T-helper 2 cell treated with Interferon-gamma antibody and Interleukin-4, amounts not matched to agents 100 ng/mL and 5 ng/mL, for 36 hours (primary cell): ENCODE data around the gene COL15A1. TPM values are rescaled to one million over a fixed set of nuclear protein-coding genes. Genes with fewer than 3 reads are reported as not detected.

Source experiments
- intact Hi-C: fragments of 100-400 bp; cut with micrococcal nuclease; formaldehyde crosslinking; loops from one replicate; pipeline ENCODE4 v1.15.1; 2023
- total RNA-seq: library from RNA; stranded (reverse); gene quantifications from 2 replicates; pipeline ENCODE4 v1.2.3, GENCODE V29; 2022

The COL15A1 gene
- total RNA-seq, 1 donor from 2014 or later: 0.20 TPM

- intact Hi-C loops: no loop called here
Measured at GRCh38 chr9:98992107-98992884, 48.6 kb downstream of the COL15A1 start.

GRCh38 chr9:98992885-98993569, 49.3 kb downstream of the COL15A1 start:
- intact Hi-C loops: no loop called here

- intact Hi-C loops: no loop called here
Measured at GRCh38 chr9:98993570-98993945, 49.9 kb downstream of the COL15A1 start.

- intact Hi-C loops: no loop called here
Measured at GRCh38 chr9:98994172-98995058, 50.7 kb downstream of the COL15A1 start.

- intact Hi-C loops: no loop called here
Measured at GRCh38 chr9:98995059-98995671, 51.5 kb downstream of the COL15A1 start.

- intact Hi-C loops: no loop called here
Measured at GRCh38 chr9:98995971-98996504, 52.3 kb downstream of the COL15A1 start.

GRCh38 chr9:98997604-98998003, 53.9 kb downstream of the COL15A1 start:
- intact Hi-C loops: no loop called here

GRCh38 chr9:98998441-98999151, 54.9 kb downstream of the COL15A1 start:
- intact Hi-C loops: loop anchor here (1.0 kb wide), 1 partner anchor 150 kb away; no protein-coding TSS in a partner anchor

- intact Hi-C loops: loop anchor here (1.0 kb wide), 1 partner anchor 151 kb away; no protein-coding TSS in a partner anchor
Measured at GRCh38 chr9:98999152-98999525, 55.4 kb downstream of the COL15A1 start.

- intact Hi-C loops: loop anchor here (1.0 to 2.0 kb wide), 3 partner anchors 58 to 140 kb away; partner anchors contain the start of gene TGFBR1
Measured at GRCh38 chr9:99000476-99001395, 57.0 kb downstream of the COL15A1 start.

- intact Hi-C loops: loop anchor here (2.0 kb wide), 1 partner anchor 57 kb away; no protein-coding TSS in a partner anchor
Measured at GRCh38 chr9:99001892-99002291, 58.2 kb downstream of the COL15A1 start.

- intact Hi-C loops: no loop called here
Measured at GRCh38 chr9:99002706-99003105, 59.0 kb downstream of the COL15A1 start.

- intact Hi-C loops: no loop called here
Measured at GRCh38 chr9:99003308-99003707, 59.6 kb downstream of the COL15A1 start.

- intact Hi-C loops: no loop called here
Measured at GRCh38 chr9:99004115-99004514, 60.4 kb downstream of the COL15A1 start.

- intact Hi-C loops: no loop called here
Measured at GRCh38 chr9:99004717-99005460, 61.2 kb downstream of the COL15A1 start.

- intact Hi-C loops: no loop called here
Measured at GRCh38 chr9:99005651-99006050, 61.9 kb downstream of the COL15A1 start.

GRCh38 chr9:99006511-99006910, 62.8 kb downstream of the COL15A1 start:
- intact Hi-C loops: no loop called here

GRCh38 chr9:99006979-99007378, 63.3 kb downstream of the COL15A1 start:
- intact Hi-C loops: no loop called here
